Peyer's patch (tissue), 4 donors: ENCODE measurements around the gene MEGF8.

ENCODE experiments used
- CTCF ChIP-seq, 6 experiments: fragments of 450-650 bp in 4 of 6; fragments of 200-600 bp in 2 of 6; sonication (generic) in 1 of 6; IDR thresholded peaks; one replicate each; pipeline ENCODE4 v1.5.1; 2017 to 2019; ENCODE audit warnings: antibody characterized with exemption in 6 of 6, mild to moderate bottlenecking in 3 of 6, moderate library complexity in 1 of 6
- POLR2A ChIP-seq, 2 donors: fragments of 450-650 bp; IDR thresholded peaks; one replicate each; pipeline ENCODE4 v1.5.1; 2017; ENCODE audit warnings: antibody characterized with exemption in 2 of 2, mild to moderate bottlenecking in 2 of 2, moderate library complexity in 2 of 2

- TF ChIP-seq POLR2A (IDR thresholded peaks at IDR 0.05) = no peak
- no peak for TF ChIP-seq CTCF (IDR thresholded peaks at IDR 0.05)
Measured at GRCh38 chr19:42323473-42323851, 2.0 kb upstream of the MEGF8 start.
